ENCODE results near the gene GNA15.

The GNA15 gene

DNA sequence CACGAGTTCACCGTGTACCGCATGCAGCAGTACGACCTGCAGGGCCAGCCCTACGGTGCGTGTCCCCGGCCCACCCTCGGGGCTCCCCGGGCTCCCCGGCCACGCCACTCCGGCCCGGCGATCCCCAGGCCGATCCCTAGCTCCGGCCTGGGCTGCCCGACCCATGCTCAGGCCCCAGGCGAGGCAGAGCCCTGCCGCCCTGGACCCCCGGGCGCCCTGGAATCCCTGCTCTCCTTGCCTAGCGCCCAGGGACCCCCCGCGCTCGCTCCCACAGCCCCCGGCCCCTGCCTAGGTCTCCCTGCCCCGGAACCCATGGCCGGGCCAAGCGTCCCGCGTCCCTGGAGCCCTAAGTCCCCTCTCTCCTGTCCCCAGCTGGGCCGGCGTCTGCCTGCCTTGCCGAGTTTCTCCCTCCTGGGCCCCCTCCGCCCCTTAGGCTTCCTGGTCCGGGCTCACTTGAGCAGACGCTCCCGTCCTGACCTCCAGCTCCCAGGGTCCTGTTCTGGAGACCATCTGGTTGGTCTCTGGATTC is 50.4 kb downstream of the GNA15 start:
- DNase-seq = peak; percentile 16
- H3K4me1 ChIP-seq = peaks cover 3% of the 10 kb centered on the region; the same call in 1 of the 2 replicates
- no peaks in the 10 kb centered on the region for H3K9me3 ChIP-seq
- peak overlapping the region; percentile 78 for H3K4me3 ChIP-seq (ENCODE audit: low read depth, low read length)
- no peaks in the 10 kb centered on the region for H3K27me3 ChIP-seq
- no peak for TF ChIP-seq CTCF (IDR thresholded peaks at IDR 0.05; ENCODE audit: low read depth, low read length)
- H3K36me3 ChIP-seq = peaks cover 13% of the 10 kb centered on the region

DNA sequence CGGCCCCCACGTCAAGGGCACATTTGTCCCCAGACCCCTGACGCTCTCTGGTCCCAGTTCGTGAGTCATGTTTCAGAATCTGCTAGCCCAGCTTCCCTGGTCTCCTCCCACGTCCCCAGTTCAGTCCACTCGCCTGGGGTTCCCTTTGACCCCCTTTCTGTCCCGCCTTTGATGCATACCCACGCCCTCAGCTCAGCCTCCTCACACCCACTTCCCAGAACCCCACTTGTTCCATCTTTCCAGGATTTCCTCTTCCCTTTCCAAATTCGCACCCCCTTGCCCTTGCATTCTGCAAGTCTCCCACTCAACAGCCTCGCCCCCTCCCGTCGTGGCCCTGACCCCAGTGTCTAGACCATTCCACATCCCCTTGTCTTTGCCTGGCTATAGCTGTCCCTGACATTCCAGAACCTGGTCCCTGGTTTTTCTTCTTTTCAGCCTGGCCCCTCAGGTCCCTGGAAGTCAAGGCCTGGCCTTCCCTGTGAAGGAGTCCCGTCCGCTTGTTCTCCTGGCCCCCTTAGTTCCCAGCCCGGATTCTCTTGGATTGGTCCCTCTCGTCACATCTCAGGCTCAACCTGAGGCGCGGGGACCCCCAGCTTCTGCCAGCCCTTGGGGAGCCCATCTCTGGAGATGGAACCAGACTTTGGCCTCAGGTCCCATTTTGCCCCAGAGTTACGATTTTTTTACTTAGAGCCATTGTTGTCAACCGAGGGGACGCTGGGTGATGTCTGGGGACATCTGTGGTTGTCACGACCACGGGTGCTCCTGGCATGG is 51.2 kb downstream of the GNA15 start:
- DNase-seq = no peak
- Histone ChIP-seq H3K36me3 (peaks cover 13% of the 10 kb centered on the region), H3K27me3 (no peaks in the 10 kb centered on the region), H3K4me3 (ENCODE audit: low read depth, low read length) (peak overlapping the region; percentile 78), H3K4me1 (peaks cover 3% of the 10 kb centered on the region; the same call in 1 of the 2 replicates), H3K9me3 (no peaks in the 10 kb centered on the region)
- no peak for TF ChIP-seq CTCF (IDR thresholded peaks at IDR 0.05; ENCODE audit: low read depth, low read length)

DNA sequence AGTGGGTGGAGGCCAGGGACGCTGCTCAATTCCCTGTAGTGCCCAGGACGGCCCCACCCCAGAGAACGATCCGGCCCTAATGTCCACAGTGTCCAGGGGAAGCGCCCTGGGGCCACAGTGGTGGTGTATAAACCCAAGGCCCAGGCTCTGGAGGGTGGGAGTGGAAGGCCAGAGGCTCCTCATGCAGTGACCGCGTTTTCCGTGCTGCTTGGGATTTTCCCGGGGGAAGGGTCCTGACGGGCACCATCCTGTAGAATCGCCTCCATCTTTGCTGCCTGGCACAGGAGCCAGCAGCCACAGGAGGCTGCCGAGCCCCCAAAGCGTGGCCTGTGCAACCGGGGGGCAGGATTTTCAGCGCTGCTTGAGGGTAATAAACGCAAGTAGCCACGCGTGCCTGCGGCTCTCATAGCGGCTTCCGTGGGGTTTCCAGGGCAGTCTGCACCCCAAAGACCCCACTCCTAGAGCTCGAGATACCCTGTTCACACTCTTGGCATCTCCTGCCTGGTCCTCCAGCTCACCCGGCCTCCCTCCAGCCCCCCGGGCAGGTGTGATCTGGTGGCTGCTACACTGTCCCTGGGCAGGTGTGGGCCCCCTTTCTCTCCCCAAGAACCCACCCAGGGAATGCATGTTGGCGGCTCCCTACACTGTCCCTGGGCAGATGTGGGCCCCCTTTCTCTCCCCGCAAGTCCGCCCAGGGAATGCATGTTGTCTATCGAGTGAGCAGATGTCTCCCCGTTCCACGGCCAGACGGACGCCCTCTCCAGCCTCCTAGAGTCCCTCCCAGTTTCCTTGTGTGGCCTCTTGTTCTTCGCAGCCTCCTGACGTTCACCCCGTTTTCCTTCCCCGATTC is 52.1 kb downstream of the GNA15 start:
- Histone ChIP-seq H3K4me3 (ENCODE audit: low read depth, low read length) (no peak overlapping the region), H3K9me3 (no peaks in the 10 kb centered on the region), H3K4me1 (peaks cover 3% of the 10 kb centered on the region; the same call in 1 of the 2 replicates), H3K36me3 (peaks cover 18% of the 10 kb centered on the region), H3K27me3 (no peaks in the 10 kb centered on the region)
- DNase-seq = no peak
- TF ChIP-seq CTCF (IDR thresholded peaks at IDR 0.05; ENCODE audit: low read depth, low read length) = no peak

DNA sequence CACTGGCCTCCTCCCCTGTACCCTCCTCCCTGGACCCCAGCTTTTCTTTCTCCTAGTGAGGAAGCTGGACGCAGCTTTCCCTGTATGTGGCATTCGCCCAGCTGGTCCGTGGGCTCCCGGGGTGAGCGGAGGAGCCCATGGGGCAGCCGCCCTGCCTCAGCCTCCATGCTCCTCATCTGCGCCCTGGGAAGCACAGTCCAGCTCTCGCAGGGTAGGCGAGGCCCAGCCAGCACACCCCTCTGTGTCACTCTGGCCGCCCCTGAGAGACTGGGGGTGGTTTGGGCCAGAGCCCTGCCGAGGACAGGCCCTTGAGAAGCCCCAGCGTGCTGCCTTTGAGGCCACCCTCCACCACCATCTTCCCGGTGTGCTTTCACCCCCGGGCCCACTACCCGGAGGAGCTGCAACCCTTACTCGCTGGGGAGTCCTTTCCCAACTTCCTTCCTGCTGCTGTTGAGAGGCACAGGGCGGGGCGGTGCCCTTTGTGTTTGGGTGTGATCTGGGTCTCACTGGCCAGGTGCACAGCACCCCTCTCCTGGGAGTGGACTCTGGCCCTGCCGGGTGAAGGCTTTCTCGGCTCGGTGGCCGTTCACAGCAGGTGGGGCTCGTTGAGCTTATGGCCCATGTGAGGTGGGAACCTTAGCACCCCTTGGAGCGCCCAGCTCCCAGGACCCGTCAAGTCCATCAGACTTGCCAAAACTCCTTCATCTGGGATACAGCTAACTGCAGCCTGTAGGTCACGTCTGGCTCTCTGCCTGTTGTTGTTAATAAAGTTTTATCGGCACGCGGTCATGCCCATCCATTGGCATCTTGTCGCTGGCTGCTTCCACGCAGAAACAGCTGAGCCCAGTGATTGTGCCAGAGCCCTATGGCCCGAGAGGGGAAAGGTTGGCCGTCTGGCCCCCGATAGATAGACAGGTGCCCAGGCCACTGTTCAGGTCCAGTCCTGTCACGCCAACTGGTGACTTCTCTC is 53.1 kb downstream of the GNA15 start:
- Histone ChIP-seq H3K9me3 (no peaks in the 10 kb centered on the region), H3K36me3 (peaks cover 27% of the 10 kb centered on the region), H3K4me1 (peaks cover 3% of the 10 kb centered on the region), H3K27me3 (no peaks in the 10 kb centered on the region), H3K4me3 (ENCODE audit: low read depth, low read length) (no peak overlapping the region)
- TF ChIP-seq CTCF (IDR thresholded peaks at IDR 0.05; ENCODE audit: low read depth, low read length) = no peak
- no peak for DNase-seq

GRCh38 chr19:3189702-3190469 is 54.1 kb downstream of the GNA15 start:
- Histone ChIP-seq H3K4me3 (ENCODE audit: low read depth, low read length) (no peak overlapping the region), H3K36me3 (peaks cover 29% of the 10 kb centered on the region), H3K27me3 (no peaks in the 10 kb centered on the region), H3K9me3 (no peaks in the 10 kb centered on the region), H3K4me1 (peaks cover 6% of the 10 kb centered on the region)
- no peak for TF ChIP-seq CTCF (IDR thresholded peaks at IDR 0.05; ENCODE audit: low read depth, low read length)
- no peak for DNase-seq
